Measurements from ENCODE around the gene SMIM10. TPM values are rescaled to one million over a fixed set of nuclear protein-coding genes. Genes with fewer than 3 reads are reported as not detected.

SMIM10 gene
- total and polyA plus RNA-seq, 2 of the 4 experiments (the other 2 are of a cell fraction) = 2.3 to 6.0 TPM

DNA sequence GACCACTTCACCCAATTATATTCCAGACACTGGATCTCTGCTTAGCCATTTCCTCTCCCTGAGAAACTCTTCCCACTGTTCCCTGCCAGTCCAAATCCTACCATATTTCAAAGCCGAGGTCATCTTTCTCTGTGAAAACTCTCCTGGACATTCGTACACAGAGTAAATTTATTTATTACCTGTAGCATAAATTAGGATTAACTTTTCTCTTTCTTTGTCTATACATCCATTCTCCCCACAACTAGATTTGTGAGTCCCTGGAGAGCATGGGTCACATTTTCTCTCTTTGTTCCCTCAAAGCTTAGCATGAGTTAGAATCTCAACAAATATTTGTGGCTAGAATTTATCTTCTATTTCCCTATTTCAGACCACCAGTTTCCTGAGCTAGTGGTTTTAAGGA, 27.8 kb upstream of the SMIM10 start:
- H3K27ac ChIP-seq (ENCODE audit: insufficient read depth, low read length) = no peak overlapping the region
- H4K91ac ChIP-seq (ENCODE audit: insufficient read depth, low read depth, low read length) = no peak overlapping the region
- no peak overlapping the region for H3K4ac ChIP-seq (ENCODE audit: low read depth, low read length)
- no peak overlapping the region for H3K4me2 ChIP-seq (ENCODE audit: low read depth, low read length)
- no peak overlapping the region; the same call in 1 of the 2 replicates for H2BK120ac ChIP-seq (ENCODE audit: low read depth, low read length)
- H4K8ac ChIP-seq (ENCODE audit: low read depth in 2 of 2, low read length in 2 of 2) = no peak overlapping the region
- ChIA-PET POLR2A (ENCODE audit: unreplicated experiment) (no interaction called here), CTCF (no interaction called here)
- no peaks in the 10 kb centered on the region for H3K79me1 ChIP-seq (ENCODE audit: low read depth in 1 of 2, low read length in 2 of 2)
- TF ChIP-seq RAD21 (IDR thresholded peaks at IDR 0.05; ENCODE audit: low read length) = no peak
- no peak for TF ChIP-seq MAZ (IDR thresholded peaks at IDR 0.05; ENCODE audit: borderline replicate concordance, low read depth, low read length)
- TF ChIP-seq MAFK (IDR thresholded peaks at IDR 0.05; ENCODE audit: low read depth, low read length) = no peak
- no peak for TF ChIP-seq SMC3 (IDR thresholded peaks at IDR 0.05; ENCODE audit: low read depth, low read length)
- TF ChIP-seq BHLHE40 (IDR thresholded peaks at IDR 0.05; ENCODE audit: low read depth, low read length) = no peak
- TF ChIP-seq, protein P1, sequence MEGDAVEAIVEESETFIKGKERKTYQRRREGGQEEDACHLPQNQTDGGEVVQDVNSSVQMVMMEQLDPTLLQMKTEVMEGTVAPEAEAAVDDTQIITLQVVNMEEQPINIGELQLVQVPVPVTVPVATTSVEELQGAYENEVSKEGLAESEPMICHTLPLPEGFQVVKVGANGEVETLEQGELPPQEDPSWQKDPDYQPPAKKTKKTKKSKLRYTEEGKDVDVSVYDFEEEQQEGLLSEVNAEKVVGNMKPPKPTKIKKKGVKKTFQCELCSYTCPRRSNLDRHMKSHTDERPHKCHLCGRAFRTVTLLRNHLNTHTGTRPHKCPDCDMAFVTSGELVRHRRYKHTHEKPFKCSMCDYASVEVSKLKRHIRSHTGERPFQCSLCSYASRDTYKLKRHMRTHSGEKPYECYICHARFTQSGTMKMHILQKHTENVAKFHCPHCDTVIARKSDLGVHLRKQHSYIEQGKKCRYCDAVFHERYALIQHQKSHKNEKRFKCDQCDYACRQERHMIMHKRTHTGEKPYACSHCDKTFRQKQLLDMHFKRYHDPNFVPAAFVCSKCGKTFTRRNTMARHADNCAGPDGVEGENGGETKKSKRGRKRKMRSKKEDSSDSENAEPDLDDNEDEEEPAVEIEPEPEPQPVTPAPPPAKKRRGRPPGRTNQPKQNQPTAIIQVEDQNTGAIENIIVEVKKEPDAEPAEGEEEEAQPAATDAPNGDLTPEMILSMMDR (conservative IDR thresholded peaks at IDR 0.05; ENCODE audit: low read depth, low read length) = no peak
- H3K36me3 ChIP-seq (ENCODE audit: control insufficient read depth, insufficient read depth, low read length) = no peaks in the 10 kb centered on the region
- peaks cover 6% of the 10 kb centered on the region for H3K4me1 ChIP-seq (ENCODE audit: control insufficient read depth, insufficient read depth, low read length)
- H2AFZ ChIP-seq (replicated peaks; ENCODE audit: low read length, poor library complexity) = no peak overlapping the region
- no peak overlapping the region for H4K5ac ChIP-seq (ENCODE audit: low read depth, low read length)
- no peak overlapping the region for H3K4me3 ChIP-seq (ENCODE audit: insufficient read depth, low read depth, low read length)
- H3K9ac ChIP-seq (ENCODE audit: low read depth, low read length) = no peak overlapping the region
- H3K23ac ChIP-seq (ENCODE audit: low read depth, low read length) = no peak overlapping the region
- ATAC-seq (ENCODE audit: low read depth) = peak; percentile 18; the same call in 1 of the 2 replicates
- BruUV-seq (replicated peaks) = no TSS peak
- peak; percentile 27 for DNase-seq
- H2AK5ac ChIP-seq (ENCODE audit: low read depth, low read length) = no peak overlapping the region
- H3K56ac ChIP-seq (ENCODE audit: extremely low read depth, insufficient read depth, low read length) = no peak overlapping the region
- dilution Hi-C loops (cut with HindIII; ENCODE audit: low sequenced_read_pairs, unreplicated experiment) = no loop called here
- H3K18ac ChIP-seq (ENCODE audit: low read depth, low read length) = no peak overlapping the region
- intact Hi-C loops (cut with micrococcal nuclease) = no loop called here
- H4K20me1 ChIP-seq (ENCODE audit: insufficient read depth, low read length) = no peaks in the 10 kb centered on the region
- no peak overlapping the region for H2BK5ac ChIP-seq (ENCODE audit: low read depth, low read length, poor library complexity, severe bottlenecking)
- no peak overlapping the region for H3K14ac ChIP-seq (replicated peaks; ENCODE audit: low read depth, low read length)
- no peak overlapping the region for H2BK15ac ChIP-seq (ENCODE audit: low read depth, low read length)
- H3K9me3 ChIP-seq (ENCODE audit: control insufficient read depth, insufficient read depth, low read length) = no peaks in the 10 kb centered on the region
- no peak overlapping the region for H2BK20ac ChIP-seq (ENCODE audit: low read depth, low read length)
- peaks cover 2% of the 10 kb centered on the region for H3K27me3 ChIP-seq (ENCODE audit: control insufficient read depth, insufficient read depth, low read length)
- H2AK9ac ChIP-seq (replicated peaks; ENCODE audit: low read depth, low read length, poor library complexity) = no peak overlapping the region
- no CpG with 5 or more reads among the region's 2 CpGs for WGBS, 2 experiments (ENCODE audit: extremely low coverage in 2 of 2, insufficient read length in 1 of 2)
- H3K9me1 ChIP-seq (ENCODE audit: insufficient read depth, low read length) = no peaks in the 10 kb centered on the region
- in situ Hi-C loops (cut with MboI; ENCODE audit: low sequenced_read_pairs) = no loop called here

All from IMR-90 (cell line).